ENCODE measurements around the gene POLR3H.

POLR3H gene

DNA sequence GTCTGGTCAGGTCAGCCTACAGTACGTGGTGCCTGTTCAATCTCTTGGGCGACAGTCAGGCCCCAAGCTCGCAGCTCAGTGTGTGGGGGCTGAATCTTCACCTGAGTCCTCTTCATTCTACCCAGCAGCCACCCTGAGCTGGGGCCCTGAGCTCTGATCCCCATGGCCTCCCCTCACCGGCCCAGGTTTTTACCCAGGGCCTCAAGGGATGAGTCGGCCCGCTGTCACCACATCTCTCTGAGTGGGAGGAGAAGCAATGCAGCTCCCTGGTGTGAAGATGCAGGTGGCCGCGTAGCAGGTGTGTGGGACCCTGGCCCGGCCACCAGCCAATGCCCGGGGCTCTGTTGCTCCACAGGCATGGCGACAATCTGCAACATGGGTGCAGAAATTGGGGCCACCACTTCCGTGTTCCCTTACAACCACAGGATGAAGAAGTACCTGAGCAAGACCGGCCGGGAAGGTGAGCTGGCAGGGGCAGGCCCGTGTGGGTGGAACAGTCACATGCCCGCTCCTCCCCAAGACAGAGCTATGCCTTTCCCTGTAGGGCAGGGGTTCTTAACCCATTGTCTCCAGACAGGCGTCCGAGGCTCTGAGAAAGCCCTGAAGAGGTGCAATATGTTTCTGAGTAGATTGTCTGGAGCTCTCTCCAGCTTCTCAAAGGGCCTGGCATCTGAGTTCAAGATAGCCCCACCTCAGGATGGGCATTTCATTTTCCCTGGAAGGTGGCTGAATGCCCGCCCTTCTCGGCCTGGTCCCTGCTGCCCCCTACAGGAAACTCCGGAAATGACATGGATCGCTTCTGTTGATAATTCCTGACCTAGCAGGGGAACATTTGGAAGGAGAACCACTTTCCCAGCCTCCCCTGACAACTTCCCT is 26.9 kb downstream of the POLR3H start:
- peak in 1 of 3 experiments; percentile 44 for DNase-seq (ENCODE audit: low read depth in 3 of 3)

DNA sequence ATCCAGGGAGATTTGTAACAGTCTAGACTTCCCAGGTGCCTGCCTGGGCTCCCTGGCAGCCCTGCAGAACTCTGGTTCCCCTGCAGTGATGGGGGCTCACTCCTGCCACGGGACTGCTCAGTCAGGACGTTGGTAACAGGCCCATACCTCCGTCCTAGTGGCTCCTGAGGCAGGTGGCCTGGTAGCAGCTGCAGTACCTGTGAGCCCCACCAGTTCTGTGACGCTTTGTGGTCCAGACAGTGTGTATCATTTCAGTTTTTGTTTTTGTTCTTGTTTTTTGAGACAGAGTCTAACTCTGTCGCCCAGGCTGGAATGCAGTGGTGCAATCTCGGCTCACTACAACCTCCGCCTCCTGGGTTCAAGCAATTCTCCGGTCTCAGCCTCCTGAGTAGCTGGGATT is 27.8 kb downstream of the POLR3H start:
- DNase-seq (ENCODE audit: low read depth in 3 of 3): no peak

DNA sequence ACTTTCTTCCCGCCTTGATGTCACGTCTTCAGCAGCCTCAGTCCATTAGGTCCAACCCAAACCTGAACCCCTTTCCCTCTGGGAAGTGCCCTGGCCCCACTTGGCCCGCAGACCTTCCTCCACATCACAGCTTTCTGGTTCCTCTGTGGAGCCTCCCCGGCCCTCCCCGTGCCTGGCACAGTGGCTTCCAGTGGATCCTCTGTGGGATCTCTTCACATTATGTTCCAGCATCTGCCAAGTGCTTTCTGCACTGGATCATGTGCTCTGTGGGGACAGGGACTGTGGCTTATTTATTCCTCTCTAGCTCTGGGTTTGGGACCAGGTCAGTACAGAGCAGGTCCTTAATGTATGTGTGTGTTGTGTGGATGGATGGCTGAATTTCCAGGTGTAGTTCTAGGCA is 30.9 kb downstream of the POLR3H start:
- DNase-seq (ENCODE audit: low read depth in 3 of 3): no peak

DNA sequence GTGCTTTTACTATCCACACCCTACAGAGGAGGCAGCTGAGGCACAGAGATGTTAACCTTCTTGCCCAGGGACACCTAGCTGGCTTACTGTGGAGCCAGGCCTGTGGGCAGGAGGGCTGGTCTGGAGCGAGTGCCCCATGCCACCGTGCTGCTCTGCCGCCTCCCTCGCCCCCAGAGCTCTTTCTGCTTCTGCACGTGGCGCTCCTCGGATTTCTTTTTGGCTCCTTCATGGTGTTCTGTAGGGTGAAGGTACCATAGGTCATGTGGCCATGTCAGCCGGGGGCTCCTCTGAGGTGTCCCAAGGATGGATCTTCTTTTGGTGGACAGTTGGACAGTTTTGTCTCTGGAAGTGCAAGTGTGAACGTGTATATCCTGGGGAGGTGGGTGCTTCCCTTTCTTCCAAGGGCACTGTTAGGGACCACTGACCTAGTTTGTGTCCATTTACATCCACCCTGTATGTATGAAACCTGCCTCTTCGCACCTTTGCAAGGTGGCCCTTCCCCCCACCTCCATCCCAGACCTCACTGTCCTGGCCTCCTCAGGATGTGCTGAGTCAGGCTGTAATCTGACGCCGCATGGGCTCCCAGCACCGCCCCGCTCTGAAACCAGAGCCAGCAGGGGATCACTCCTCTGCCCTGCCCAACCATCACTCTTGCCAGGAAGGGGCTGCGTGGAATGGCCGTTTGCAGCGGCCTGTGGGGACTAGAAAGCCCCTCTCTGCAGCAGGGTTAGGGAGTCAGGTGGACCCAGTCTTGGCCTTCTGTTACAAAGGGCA is 31.7 kb downstream of the POLR3H start:
- no peak for DNase-seq (ENCODE audit: low read depth in 3 of 3)

DNA sequence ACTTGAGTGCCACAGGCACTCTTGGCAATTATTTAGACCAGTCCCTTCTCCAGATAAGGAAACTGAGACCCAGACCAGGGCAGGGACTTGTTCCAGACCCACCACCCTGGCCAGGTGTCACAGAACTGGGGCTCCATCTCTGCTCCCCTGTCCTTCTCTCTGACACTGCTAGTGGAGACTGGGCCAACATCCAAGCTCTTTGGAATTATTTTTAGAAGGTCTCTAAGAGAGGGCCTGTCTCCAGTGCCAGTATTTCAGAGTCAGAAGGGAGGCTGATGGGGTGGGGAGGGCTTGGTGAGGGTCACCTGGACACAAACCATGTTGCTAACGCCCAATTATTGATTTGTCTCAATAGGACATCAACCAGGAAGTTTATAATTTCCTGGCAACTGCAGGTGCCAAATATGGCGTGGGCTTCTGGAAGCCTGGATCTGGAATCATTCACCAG is 32.7 kb downstream of the POLR3H start:
- no peak for DNase-seq (ENCODE audit: low read depth in 3 of 3)

DNA sequence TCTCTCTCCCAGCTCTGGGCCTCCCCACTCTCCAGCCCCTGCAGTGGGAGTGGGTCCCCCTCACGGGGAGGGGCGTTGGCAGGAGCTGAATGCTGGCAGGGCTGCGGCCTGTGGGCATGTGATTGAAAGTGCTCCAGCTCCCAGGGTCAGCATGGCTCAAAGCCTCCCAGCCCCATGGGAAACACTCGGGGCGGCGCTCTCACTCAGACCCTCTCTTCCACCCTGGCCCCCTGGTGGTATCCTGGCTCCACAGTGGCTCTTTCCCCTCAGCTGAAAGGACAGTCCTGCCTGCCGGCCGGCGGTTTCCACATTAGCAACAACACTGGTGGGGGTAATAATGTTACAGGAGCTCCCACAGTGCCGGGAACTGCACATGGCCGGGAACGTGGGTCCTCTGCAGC is 35.5 kb downstream of the POLR3H start:
- DNase-seq (ENCODE audit: low read depth in 3 of 3): no peak

DNA sequence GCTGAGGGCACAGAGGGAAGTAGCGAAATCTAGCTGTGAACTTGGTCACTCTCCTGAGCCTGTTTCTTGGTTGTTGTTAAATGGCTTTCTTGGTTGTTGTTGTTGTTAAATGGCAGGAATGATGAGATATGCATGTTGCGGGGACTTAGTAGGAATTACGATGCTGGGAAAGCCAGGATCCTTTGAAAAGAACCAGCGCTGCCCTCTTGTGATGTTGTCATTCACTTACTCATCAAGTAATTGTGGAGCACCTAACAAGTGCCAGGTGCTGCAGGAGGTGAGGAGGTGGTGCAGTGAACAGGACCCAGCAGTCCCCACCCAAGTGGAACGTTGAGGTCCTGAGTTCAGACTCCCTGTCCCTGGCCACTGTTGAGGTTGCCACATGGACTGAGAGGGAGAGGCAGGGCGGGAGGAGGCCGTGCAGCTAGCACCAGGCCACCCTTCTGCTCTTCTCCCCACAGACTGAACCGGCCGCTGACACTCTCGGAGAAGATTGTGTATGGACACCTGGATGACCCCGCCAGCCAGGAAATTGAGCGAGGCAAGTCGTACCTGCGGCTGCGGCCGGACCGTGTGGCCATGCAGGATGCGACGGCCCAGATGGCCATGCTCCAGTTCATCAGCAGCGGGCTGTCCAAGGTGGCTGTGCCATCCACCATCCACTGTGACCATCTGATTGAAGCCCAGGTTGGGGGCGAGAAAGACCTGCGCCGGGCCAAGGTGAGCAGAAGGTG is 36.8 kb downstream of the POLR3H start:
- DNase-seq (ENCODE audit: low read depth in 3 of 3): no peak

DNA sequence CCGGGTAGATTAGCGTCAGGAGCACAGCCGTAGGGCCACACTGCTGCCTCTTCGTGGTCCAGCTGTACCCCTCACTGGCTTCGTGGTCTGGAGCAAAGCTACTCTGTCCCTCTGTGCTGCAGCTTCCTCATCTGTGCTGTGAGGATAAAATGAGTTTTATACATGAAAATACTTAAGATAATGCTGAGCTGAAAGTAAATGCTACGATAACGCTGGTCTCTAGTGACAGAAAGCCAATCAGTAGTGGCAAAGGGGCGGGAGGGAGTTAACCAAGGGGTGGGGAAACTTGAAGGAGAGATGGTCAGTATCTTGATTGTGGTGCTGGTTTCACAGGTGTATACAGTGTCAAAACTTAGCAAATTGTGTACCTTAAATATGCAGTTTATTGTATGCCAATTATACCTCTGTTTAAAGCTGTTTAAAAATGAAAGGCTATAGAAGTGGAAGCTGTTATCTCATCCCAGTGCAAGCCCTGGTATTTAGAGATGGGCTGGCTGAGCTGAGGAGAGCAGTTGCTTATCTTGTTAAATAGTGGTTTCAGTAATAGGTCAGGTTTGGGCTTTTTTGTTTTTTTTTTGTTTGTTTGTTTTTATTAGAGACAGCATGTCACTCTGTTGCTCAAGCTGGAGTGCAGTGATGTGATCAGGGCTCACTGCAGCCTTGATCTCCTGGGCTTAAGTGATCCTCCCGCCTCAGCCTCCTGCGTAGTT is 38.6 kb downstream of the POLR3H start:
- DNase-seq (ENCODE audit: low read depth in 3 of 3): no peak

DNA sequence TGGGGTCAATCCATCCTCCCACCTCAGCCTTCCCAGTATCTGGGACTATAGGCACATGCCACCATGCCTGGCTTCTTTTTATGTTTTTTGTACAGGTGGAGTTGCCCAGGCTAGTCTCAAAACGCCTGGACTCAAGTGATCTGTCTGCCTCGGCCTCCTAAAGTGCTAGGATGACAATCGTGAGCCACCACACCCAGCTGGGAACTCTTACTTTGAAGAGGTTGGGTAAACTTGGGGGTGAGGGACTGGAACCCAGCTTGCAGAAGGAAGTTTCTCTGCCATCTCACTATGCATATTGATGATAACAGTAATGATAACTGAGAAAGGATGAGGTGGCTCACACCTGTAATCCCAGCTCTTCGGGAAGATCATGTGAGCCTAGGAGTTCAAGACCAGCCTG is 39.5 kb downstream of the POLR3H start:
- DNase-seq (ENCODE audit: low read depth in 3 of 3): no peak

DNA sequence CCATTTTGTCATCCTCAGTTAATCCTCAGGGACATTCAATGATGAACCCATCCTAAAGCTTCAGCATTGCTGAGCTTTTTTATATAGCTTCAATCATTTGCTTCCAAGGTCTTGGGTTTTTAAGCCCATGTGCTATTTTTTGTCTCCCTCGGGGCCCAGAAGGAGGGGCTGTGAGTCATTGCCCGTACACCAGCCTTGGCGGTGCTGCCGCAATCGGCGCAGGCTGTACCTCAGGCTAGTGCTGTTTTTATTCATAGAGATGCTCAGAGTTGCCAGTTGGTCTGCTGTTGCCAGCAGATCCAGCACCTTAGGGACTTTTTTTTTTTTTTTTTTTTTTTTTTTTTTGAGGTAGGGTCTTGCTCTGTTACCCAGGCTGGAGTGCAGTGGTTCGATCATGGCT is 39.9 kb downstream of the POLR3H start:
- DNase-seq (ENCODE audit: low read depth in 3 of 3): no peak

DNA sequence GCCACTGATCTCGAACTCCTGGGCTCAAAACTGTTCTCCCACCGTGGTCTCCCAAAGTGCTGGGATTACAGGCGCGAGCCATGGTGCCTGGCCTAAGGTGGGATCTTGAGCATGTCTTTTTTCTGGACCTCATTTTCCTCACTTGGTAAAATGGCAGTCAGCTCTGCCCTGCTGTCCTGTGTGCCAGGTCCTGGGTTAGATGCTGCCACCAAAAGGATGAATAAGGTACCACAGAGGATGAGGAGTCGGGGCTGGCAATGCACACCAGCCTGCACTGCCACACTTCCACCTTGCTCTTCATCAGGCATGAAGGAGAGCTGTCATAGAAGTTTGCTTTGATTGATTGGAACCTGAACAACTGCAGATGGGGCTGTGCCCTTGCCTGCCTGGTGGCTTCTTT is 43.1 kb downstream of the POLR3H start:
- no peak for DNase-seq (ENCODE audit: low read depth in 3 of 3)

DNA sequence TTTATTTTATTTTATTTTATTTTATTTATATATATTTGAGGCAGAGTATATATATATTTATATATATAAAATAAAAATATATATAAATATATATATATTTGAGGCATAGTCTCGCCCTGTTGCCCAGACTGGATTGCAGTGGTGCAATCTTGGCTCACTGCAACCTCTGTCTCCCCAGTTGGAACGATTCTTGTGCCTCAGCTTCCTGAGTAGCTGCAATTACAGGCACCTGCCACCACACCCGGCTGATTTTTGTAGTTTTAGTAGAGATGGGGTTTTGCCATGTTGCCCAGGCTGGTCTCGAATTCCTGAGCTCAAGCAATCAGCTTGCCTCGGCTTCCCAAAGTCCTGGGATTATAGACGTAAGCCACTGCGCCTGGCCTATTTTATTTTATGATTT is 44.0 kb downstream of the POLR3H start:
- DNase-seq (ENCODE audit: low read depth in 3 of 3): no peak

DNA sequence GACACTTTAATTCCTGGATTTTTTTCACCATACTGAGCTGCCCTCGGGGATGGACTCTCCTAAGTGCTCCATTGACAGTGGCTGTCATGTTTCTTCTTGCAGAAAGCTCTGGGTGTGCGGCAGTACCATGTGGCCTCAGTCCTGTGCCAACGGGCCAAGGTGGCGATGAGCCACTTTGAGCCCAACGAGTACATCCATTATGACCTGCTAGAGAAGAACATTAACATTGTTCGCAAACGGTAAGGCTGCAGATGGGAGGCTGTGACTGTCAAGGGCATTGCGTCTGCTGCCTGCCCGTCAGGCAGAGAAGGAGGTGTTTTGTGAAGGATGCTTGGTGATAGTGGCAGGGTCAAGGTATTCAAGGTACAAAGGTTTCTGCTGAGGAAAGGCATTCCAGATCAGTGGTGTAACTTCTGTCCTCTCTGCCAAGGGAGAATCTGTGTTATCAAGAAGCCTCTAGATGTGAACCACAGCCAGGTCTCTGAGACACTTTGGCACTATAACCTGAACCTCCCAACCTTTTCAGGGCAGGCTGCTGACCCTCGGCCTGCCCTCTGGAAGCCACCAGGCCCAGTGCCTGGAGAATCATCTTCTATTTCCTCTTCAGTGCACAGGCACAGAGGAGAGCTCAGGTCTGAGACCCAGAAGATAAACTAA is 44.5 kb downstream of the POLR3H start:
- DNase-seq (ENCODE audit: low read depth in 3 of 3): no peak

DNA sequence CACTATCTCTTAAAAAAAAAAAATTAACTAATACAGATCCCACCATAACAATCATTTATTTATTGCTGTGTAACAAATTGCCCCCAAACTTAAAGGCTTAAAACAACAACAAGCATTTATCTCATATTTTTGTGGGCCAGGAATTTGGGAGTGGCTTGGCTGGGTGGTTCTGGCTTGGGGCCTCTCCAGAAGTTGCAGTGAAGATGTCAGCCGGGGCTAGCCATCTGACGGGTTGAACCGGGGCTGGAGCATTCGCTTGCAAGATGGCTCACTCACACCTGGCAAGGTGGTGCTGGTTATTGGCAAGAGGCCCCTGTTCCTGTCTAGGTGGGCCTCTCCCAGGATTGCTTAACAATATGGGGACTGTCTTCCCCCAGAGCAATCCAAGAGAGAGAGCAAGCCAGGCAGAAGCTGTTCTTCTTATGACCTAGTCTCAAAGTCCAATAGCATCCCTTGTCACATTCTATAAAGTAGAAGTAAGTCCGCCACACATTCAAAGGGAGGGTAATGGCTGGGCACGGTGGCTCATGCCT is 45.9 kb downstream of the POLR3H start:
- no peak for DNase-seq (ENCODE audit: low read depth in 3 of 3)

DNA sequence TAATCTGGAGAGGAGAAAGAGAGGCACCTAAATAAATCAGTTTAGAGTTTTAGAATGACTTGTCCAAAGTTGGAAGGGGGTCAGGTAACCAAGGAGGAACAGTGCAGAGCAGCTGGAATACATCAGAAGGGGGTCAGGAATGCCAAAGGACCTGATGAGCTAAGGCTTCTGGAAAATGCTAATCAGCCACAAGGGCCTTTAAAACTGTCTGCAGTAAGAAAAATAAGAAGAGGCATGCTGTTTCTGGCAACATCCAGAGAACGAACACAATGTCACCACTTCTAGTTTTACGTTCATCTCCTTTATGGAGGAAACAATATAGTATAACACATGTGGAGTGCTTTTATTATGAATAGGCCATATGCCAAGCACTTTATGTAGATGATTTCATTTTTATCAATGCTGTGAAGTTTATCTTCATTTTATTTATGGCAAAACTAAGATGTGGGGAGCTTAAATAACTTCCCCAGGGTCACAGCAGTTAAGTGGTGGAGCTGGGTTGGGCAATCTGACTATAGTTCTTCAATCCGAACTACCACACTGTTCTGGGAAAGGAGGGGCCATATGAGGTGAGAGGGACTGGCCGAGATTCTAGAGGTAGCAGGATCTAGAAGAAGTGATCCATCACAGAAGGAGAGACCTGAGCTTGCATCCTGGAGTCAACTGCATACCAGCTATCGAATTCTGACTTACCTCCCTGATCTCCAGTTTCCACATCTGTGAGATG is 52.7 kb downstream of the POLR3H start:
- DNase-seq (ENCODE audit: low read depth in 3 of 3): no peak

DNA sequence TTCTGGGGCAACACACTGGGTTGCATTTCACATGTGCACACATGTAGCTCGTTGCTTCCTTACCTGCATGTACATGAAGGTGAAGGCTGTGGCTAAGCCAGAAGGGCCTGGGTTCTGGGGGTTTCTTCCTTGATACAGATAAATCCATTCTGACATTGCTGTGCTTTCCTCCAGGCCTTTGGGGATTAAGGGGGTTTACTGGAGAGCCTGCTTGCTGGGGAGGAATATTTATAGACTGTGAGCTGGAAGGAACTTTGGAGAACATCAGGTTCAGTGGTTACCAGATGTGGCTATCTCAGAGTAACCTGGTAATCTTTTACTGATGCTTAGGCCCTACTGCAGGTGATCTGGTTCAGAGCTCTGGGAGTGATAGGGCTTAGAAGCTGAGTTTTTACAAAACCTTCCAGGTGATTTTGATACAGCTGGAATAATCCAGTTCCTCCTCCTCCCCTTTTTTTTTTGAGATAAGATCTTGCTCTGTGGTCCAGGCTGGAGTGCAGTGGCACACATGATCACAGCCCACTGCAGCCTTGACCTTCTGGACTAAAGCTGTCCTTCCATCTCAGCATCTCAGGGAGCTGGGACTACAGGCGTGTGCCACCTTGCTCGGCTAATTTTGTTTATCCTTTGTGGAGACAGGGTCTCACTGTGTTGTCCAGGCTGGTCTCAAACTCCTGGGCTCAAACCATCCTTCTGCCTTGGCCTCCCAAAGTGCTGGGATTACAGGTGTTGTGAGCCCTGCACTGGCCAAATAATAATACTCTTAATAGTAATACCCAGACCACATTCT is 55.5 kb downstream of the POLR3H start:
- DNase-seq (ENCODE audit: low read depth in 3 of 3): no peak

DNA sequence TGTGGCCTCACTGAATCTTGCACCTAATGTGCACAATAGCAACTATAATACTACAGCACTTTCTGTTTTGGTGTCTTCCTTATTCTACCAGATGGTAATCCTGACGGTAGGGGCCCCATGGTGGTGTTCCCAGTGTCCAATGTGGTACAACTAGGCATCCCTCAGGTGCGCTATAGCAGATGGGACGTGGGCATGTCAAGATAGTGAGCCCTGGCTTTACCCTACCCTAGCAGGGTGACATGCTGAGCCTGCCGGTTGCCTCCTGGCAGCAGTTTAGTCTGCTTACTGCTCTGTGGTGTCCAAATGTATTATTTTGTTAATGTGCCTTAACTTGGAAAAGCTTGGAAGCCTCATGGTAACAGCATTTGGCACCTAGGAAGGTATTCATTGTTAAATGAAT is 56.2 kb downstream of the POLR3H start:
- DNase-seq (ENCODE audit: low read depth in 3 of 3): no peak

DNA sequence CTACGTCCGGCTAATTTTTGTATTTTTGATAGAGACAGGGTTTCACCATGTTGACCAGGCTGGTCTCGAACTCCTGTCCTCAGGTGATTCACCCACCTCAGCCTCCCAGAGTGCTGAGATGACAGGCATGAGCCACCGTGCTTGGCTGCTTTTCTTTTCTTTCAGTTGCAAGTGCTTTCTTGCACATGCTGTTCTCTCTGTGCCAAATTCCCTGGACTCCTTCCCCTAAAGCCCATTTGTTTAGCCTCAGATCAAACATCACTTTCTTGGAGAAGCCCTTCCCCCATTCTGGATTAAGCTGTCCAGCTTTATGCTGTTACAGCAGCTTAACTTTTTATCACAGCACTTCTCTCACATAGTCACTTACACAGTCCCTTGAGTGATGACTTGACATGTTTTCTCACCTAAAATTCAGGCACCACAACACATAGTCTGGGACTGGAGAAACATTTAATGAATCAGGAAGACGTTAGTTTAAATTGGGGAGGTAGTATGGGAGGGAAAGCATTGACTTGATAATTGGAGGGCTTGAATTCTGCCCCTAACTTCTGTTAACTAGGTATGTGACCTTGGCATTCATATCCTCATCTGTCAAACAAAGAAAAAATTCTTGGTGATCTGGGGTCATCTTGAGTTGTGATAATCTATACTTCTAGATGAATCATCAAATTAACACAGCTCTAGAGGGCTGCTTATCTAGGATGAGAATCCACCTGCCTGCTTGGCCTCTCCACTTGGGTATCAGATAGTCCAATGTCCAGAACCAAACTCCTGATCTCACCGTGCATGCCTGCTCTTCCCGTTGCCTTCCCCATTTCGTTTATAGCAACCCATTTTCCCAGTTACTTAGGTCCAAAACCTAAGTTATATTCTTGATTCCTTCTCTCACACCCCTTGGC is 57.0 kb downstream of the POLR3H start:
- no peak for DNase-seq (ENCODE audit: low read depth in 3 of 3)
